Neutrophil (primary cell): Measurements from ENCODE around the gene COL4A6.

Experiments
- H3K27ac ChIP-seq: fragments of 200-600 bp; sonication (generic); 2 replicates; pipeline ENCODE4 v1.5.1; 2016; ENCODE audit warnings: mild to moderate bottlenecking, moderate library complexity
- H3K27me3 ChIP-seq: fragments of 200-600 bp; sonication (generic); 2 replicates; pipeline ENCODE4 v1.6.0; 2016; ENCODE audit warnings: mild to moderate bottlenecking
- H3K36me3 ChIP-seq: fragments of 200-600 bp; sonication (generic); 2 replicates; pipeline ENCODE4 v1.5.1; 2017
- H3K4me1 ChIP-seq, 2 experiments: fragments of 200-600 bp in 1 of 2; sonication (generic) in 1 of 2; 1 replicate in 1 of 2; 2 replicates in 1 of 2; pipeline versions ENCODE4 v1.5.1 to v1.6.1; 2013 to 2016; ENCODE audit warnings: low read depth in 1 of 2, low read length in 1 of 2, mild to moderate bottlenecking in 1 of 2, moderate library complexity in 1 of 2; ENCODE audit not compliant: control insufficient read depth in 1 of 2, insufficient read depth in 1 of 2
- H3K4me3 ChIP-seq, 2 experiments: fragments of 200-600 bp in 1 of 2; sonication (generic) in 1 of 2; 1 replicate in 1 of 2; 2 replicates in 1 of 2; pipeline ENCODE4 v1.5.1; 2013 to 2016; ENCODE audit warnings: low read depth in 1 of 2, low read length in 1 of 2, mild to moderate bottlenecking in 1 of 2, moderate library complexity in 1 of 2
- H3K9me3 ChIP-seq: fragments of 200-600 bp; sonication (generic); 2 replicates; pipeline ENCODE4 v1.5.1; 2016
- CTCF ChIP-seq: fragments of 200-600 bp; sonication (generic); IDR thresholded peaks from 2 replicates; pipeline ENCODE4 v1.5.1; 2016; ENCODE audit warnings: antibody characterized with exemption

Gene COL4A6

GRCh38 chrX:108123591-108124366 lies 314.4 kb downstream of the COL4A6 start:
- Histone ChIP-seq H3K27ac (no peak overlapping the region), H3K27me3 (no peaks in the 10 kb centered on the region), H3K4me3 (no peak overlapping the region), H3K4me1 (no peaks in the 10 kb centered on the region), H3K36me3 (no peaks in the 10 kb centered on the region), H3K9me3 (no peaks in the 10 kb centered on the region)
- TF ChIP-seq CTCF, result no peak

GRCh38 chrX:108122748-108123147 lies 315.5 kb downstream of the COL4A6 start:
- H3K27me3 ChIP-seq, result no peaks in the 10 kb centered on the region
- no peak overlapping the region for H3K4me3 ChIP-seq
- H3K36me3 ChIP-seq, result no peaks in the 10 kb centered on the region
- no peak for TF ChIP-seq CTCF
- no peaks in the 10 kb centered on the region for H3K9me3 ChIP-seq
- no peaks in the 10 kb centered on the region for H3K4me1 ChIP-seq
- H3K27ac ChIP-seq, result no peak overlapping the region

GRCh38 chrX:108121291-108121690 lies 316.9 kb downstream of the COL4A6 start:
- Histone ChIP-seq H3K4me1 (no peaks in the 10 kb centered on the region), H3K27me3 (no peaks in the 10 kb centered on the region), H3K27ac (no peak overlapping the region), H3K9me3 (no peaks in the 10 kb centered on the region), H3K36me3 (no peaks in the 10 kb centered on the region), H3K4me3 (no peak overlapping the region)
- TF ChIP-seq CTCF, result no peak

GRCh38 chrX:108117988-108118387 lies 320.2 kb downstream of the COL4A6 start:
- TF ChIP-seq CTCF, result no peak

GRCh38 chrX:108114541-108114940 lies 323.7 kb downstream of the COL4A6 start:
- Histone ChIP-seq H3K9me3 (no peaks in the 10 kb centered on the region), H3K4me3 (no peak overlapping the region), H3K27ac (no peak overlapping the region), H3K27me3 (no peaks in the 10 kb centered on the region), H3K4me1 (no peaks in the 10 kb centered on the region), H3K36me3 (no peaks in the 10 kb centered on the region)
- no peak for TF ChIP-seq CTCF

More at GRCh38 chrX:108117988-108118387, 320.2 kb downstream of the COL4A6 start:
- H3K27ac ChIP-seq, result no peak overlapping the region
- H3K4me3 ChIP-seq, result no peak overlapping the region
- H3K9me3 ChIP-seq, result no peaks in the 10 kb centered on the region
- no peaks in the 10 kb centered on the region for H3K36me3 ChIP-seq
- no peaks in the 10 kb centered on the region for H3K4me1 ChIP-seq
- no peaks in the 10 kb centered on the region for H3K27me3 ChIP-seq
